MM.1S (cell line): ENCODE results near the gene UGT1A10.
"Not testable (repeated sequence)": the region's sequence is repeated elsewhere in the genome, so short reads cannot be mapped to it uniquely, and the experiment has no call there.

Source experiments
- DNase-seq: peaks from one replicate; pipeline ENCODE4 v3.0.0-alpha.2; 2015
- H2AFZ ChIP-seq: fragments of 300-600 bp; sonication (generic); 2 replicates; pipeline ENCODE4 v1.6.0; 2016; ENCODE audit warnings: antibody characterized with exemption, low read length
- H3F3A ChIP-seq: fragments of 300-600 bp; sonication (generic); 2 replicates; pipeline ENCODE4 v1.6.1; 2016; ENCODE audit warnings: mild to moderate bottlenecking, antibody characterized with exemption, low read length, moderate library complexity, mixed read lengths; ENCODE audit not compliant: insufficient read depth
- H3K27ac ChIP-seq: fragments of 300-600 bp; sonication (generic); 2 replicates; pipeline ENCODE4 v1.5.1; 2016; ENCODE audit warnings: mild to moderate bottlenecking, low read length
- H3K27me3 ChIP-seq: fragments of 300-600 bp; sonication (generic); replicated peaks from 2 replicates; pipeline ENCODE4 v1.6.0; 2016; ENCODE audit warnings: low read length; ENCODE audit not compliant: insufficient read depth
- H3K36me3 ChIP-seq: fragments of 300-600 bp; sonication (generic); replicated peaks from 2 replicates; pipeline ENCODE4 v1.6.1; 2016; ENCODE audit warnings: mild to moderate bottlenecking, low read length, mixed read lengths; ENCODE audit not compliant: insufficient read depth
- H3K4me1 ChIP-seq: fragments of 300-600 bp; sonication (generic); 2 replicates; pipeline ENCODE4 v1.6.1; 2016; ENCODE audit warnings: low read length, mixed read lengths
- H3K4me2 ChIP-seq: fragments of 300-600 bp; sonication (generic); 2 replicates; pipeline ENCODE4 v1.6.0; 2016; ENCODE audit warnings: low read depth, low read length
- H3K4me3 ChIP-seq: fragments of 300-600 bp; sonication (generic); 2 replicates; pipeline ENCODE4 v1.5.1; 2016; ENCODE audit warnings: low read length, mixed read lengths
- H3K79me2 ChIP-seq: fragments of 300-600 bp; sonication (generic); 2 replicates; pipeline ENCODE4 v1.6.1; 2016; ENCODE audit warnings: mixed run types, low read length, mixed read lengths
- H3K9ac ChIP-seq: fragments of 300-600 bp; sonication (generic); 2 replicates; pipeline ENCODE4 v1.6.1; 2016; ENCODE audit warnings: low read length, mixed read lengths
- H3K9me2 ChIP-seq: fragments of 300-600 bp; sonication (generic); replicated peaks from 2 replicates; pipeline ENCODE4 v1.6.1; 2016; ENCODE audit warnings: mild to moderate bottlenecking, low read length, mixed read lengths; ENCODE audit not compliant: insufficient read depth
- H3K9me3 ChIP-seq: fragments of 300-600 bp; sonication (generic); replicated peaks from 2 replicates; pipeline ENCODE4 v1.6.1; 2016; ENCODE audit warnings: mild to moderate bottlenecking, low read length, mixed read lengths; ENCODE audit not compliant: insufficient read depth
- H4K20me1 ChIP-seq: fragments of 300-600 bp; sonication (generic); 2 replicates; pipeline ENCODE4 v1.6.1; 2016; ENCODE audit warnings: mild to moderate bottlenecking, low read length, moderate library complexity, mixed read lengths; ENCODE audit not compliant: insufficient read depth
- CTCF ChIP-seq: fragments of 300-600 bp; sonication (generic); IDR thresholded peaks from 2 replicates; pipeline ENCODE4 v1.5.1; 2016; ENCODE audit warnings: antibody characterized with exemption, low read length, mixed read lengths
- EZH2 ChIP-seq: fragments of 300-600 bp; sonication (generic); optimal IDR thresholded peaks from 2 replicates; pipeline ENCODE3; 2017; ENCODE audit warnings: low read depth, mild to moderate bottlenecking, antibody characterized with exemption, low read length, mixed read lengths
- EZH2phosphoT487 ChIP-seq: fragments of 300-600 bp; sonication (generic); IDR thresholded peaks from 2 replicates; pipeline ENCODE4 v1.6.1; 2018; ENCODE audit warnings: antibody characterized with exemption, low read length

The UGT1A10 gene

GRCh38 chr2:233743464-233744259 is 107.4 kb downstream of the UGT1A10 start:
- no peak overlapping the region for H3K27ac ChIP-seq
- H3K9me2 ChIP-seq, result no peaks in the 10 kb centered on the region
- H3K36me3 ChIP-seq, result no peaks in the 10 kb centered on the region
- H3F3A ChIP-seq, result no peaks in the 10 kb centered on the region
- no peaks in the 10 kb centered on the region for H3K27me3 ChIP-seq
- no peak overlapping the region for H3K4me3 ChIP-seq
- no peaks in the 10 kb centered on the region for H3K4me1 ChIP-seq
- no peaks in the 10 kb centered on the region for H3K9me3 ChIP-seq
- no peak overlapping the region for H3K4me2 ChIP-seq
- no peak for DNase-seq
- H3K9ac ChIP-seq, result no peak overlapping the region
- no peaks in the 10 kb centered on the region for H3K79me2 ChIP-seq
- no peak overlapping the region for H2AFZ ChIP-seq
- H4K20me1 ChIP-seq, result no peaks in the 10 kb centered on the region
- no peak for TF ChIP-seq EZH2phosphoT487
- TF ChIP-seq CTCF, result no peak
- TF ChIP-seq EZH2, result no peak

GRCh38 chr2:233745073-233745755 is 109.0 kb downstream of the UGT1A10 start:
- Histone ChIP-seq H3K36me3 (no peaks in the 10 kb centered on the region), H3K4me3 (no peak overlapping the region), H3K4me1 (no peaks in the 10 kb centered on the region), H3K4me2 (no peak overlapping the region), H3F3A (no peaks in the 10 kb centered on the region), H3K27ac (no peak overlapping the region), H3K9me2 (no peaks in the 10 kb centered on the region), H4K20me1 (no peaks in the 10 kb centered on the region), H3K79me2 (no peaks in the 10 kb centered on the region), H3K9me3 (no peaks in the 10 kb centered on the region), H3K9ac (no peak overlapping the region), H3K27me3 (no peaks in the 10 kb centered on the region), H2AFZ (no peak overlapping the region)
- DNase-seq, result no peak
- TF ChIP-seq CTCF (no peak), EZH2phosphoT487 (no peak), EZH2 (no peak)

GRCh38 chr2:233745838-233746237 is 109.6 kb downstream of the UGT1A10 start:
- not testable (repeated sequence) for H3K27ac ChIP-seq, H3F3A ChIP-seq, H2AFZ ChIP-seq, H3K4me3 ChIP-seq, H3K9me2 ChIP-seq, H3K4me2 ChIP-seq, H3K4me1 ChIP-seq, DNase-seq, H4K20me1 ChIP-seq, H3K9me3 ChIP-seq, H3K79me2 ChIP-seq, H3K36me3 ChIP-seq, H3K9ac ChIP-seq, H3K27me3 ChIP-seq
